Activated CD8-positive, alpha-beta memory T cell treated with anti-CD3 and anti-CD28 coated beads, Interleukin-2, amount 50 U/mL, for 24 hours (primary cell): ENCODE measurements around the gene DDX49.
A peak's percentile ranks its signal among the peaks of the same experiment; 100 is the strongest.
"Not testable (repeated sequence)": the region's sequence is repeated elsewhere in the genome, so short reads cannot be mapped to it uniquely, and the experiment has no call there.

Experiments
- DNase-seq: peaks from one replicate; pipeline ENCODE4 v3.0.0-alpha.2; 2020; ENCODE audit errors: extremely low read depth

The DDX49 gene

GRCh38 chr19:18910801-18911436 is 8.6 kb upstream of the DDX49 start:
- no peak for DNase-seq

GRCh38 chr19:18912933-18913332 is 6.6 kb upstream of the DDX49 start:
- no peak for DNase-seq

- DNase-seq: no peak
These were observed 6.0 kb upstream of the DDX49 start for GRCh38 chr19:18913466-18913865.

- no peak for DNase-seq
These were observed 3.9 kb upstream of the DDX49 start for GRCh38 chr19:18915639-18916038.

GRCh38 chr19:18917593-18917992 is 1.9 kb upstream of the DDX49 start:
- DNase-seq: not testable (repeated sequence)

GRCh38 chr19:18919900-18920214 is 342 bp downstream of the DDX49 start:
- no peak for DNase-seq

- DNase-seq: no peak
These were observed 885 bp downstream of the DDX49 start for GRCh38 chr19:18920400-18920799.

- DNase-seq: no peak
These were observed 2.1 kb downstream of the DDX49 start for GRCh38 chr19:18921593-18921992.

GRCh38 chr19:18922228-18922985 is 2.9 kb downstream of the DDX49 start:
- DNase-seq: no peak

- no peak for DNase-seq
These were observed 5.2 kb downstream of the DDX49 start for GRCh38 chr19:18924684-18925213.

GRCh38 chr19:18928018-18928805 is 8.7 kb downstream of the DDX49 start:
- DNase-seq: no peak

- DNase-seq: no peak
These were observed 9.8 kb downstream of the DDX49 start for GRCh38 chr19:18929311-18929710.

GRCh38 chr19:18931316-18932162 is 12.0 kb downstream of the DDX49 start:
- no peak for DNase-seq

- DNase-seq: peak; percentile 65
These were observed 12.8 kb downstream of the DDX49 start for GRCh38 chr19:18932216-18932841.

- DNase-seq: no peak
These were observed 13.8 kb downstream of the DDX49 start for GRCh38 chr19:18933297-18933696.

GRCh38 chr19:18939163-18939562 is 19.6 kb downstream of the DDX49 start:
- DNase-seq: no peak

GRCh38 chr19:18939922-18940768 is 20.6 kb downstream of the DDX49 start:
- no peak for DNase-seq

GRCh38 chr19:18940769-18941627 is 21.5 kb downstream of the DDX49 start, which contains the start of gene HOMER3:
HOMER3 (minus strand) TSS chr19:18941217; CDS start chr19:18938982, 2,235 bp downstream.
- peak; percentile 13 for DNase-seq
